Caco-2 (cell line): ENCODE data around the gene APOBEC3G. TPM values are rescaled to one million over a fixed set of nuclear protein-coding genes. Genes with fewer than 3 reads are reported as not detected.
"Not testable (repeated sequence)": the region's sequence is repeated elsewhere in the genome, so short reads cannot be mapped to it uniquely, and the experiment has no call there.

Source experiments
- BruUV-seq: library from RNA; stranded (reverse); fragments of 400-500 nt; replicated peaks from 2 replicates; lab custom pipeline; 2021; lab: Mats Ljungman, UMichigan
- CTCF ChIA-PET: fragments of 300-600 bp; sonication (Branson Sonifier 250); formaldehyde crosslinking; loops from one replicate; lab custom pipeline; 2022; ENCODE audit warnings: antibody characterized with exemption; lab: Charles Lee
- POLR2A ChIA-PET: fragments of 300-600 bp; sonication (Branson Sonifier 250); formaldehyde crosslinking; loops from one replicate; lab custom pipeline; 2022; ENCODE audit warnings: antibody characterized with exemption; lab: Charles Lee
- DNase-seq, 2 experiments: peaks; one replicate each; pipeline versions ENCODE4 v3.0.0 to v3.0.0-alpha.2; 2020 to 2022
- H3K27me3 ChIP-seq: replicated peaks from 2 replicates; pipeline ENCODE4 v1.6.0; 2011; ENCODE audit warnings: low read length; ENCODE audit not compliant: control insufficient read depth, insufficient read depth
- H3K36me3 ChIP-seq: 2 replicates; pipeline ENCODE4 v1.5.1; 2011; ENCODE audit warnings: low read length; ENCODE audit not compliant: control insufficient read depth, insufficient read depth
- H3K4me1 ChIP-seq: fragments of 250-450 bp; sonication (Bioruptor Pico); 2 replicates; pipeline ENCODE4 v1.5.1; 2020; ENCODE audit warnings: mild to moderate bottlenecking
- H3K4me3 ChIP-seq: 2 replicates; pipeline ENCODE4 v1.5.1; 2011; ENCODE audit warnings: low read depth, mild to moderate bottlenecking, control low read depth, low read length
- H3K9me3 ChIP-seq: fragments of 250-450 bp; sonication (Bioruptor Pico); 2 replicates; pipeline ENCODE4 v1.5.1; 2020; ENCODE audit warnings: mild to moderate bottlenecking, moderate library complexity
- H3K27ac Mint-ChIP-seq: one replicate; pipeline ENCODE4 v1.8.0; 2022; ENCODE audit warnings: mixed read lengths; ENCODE audit not compliant: unreplicated experiment
- H3K27me3 Mint-ChIP-seq: one replicate; pipeline ENCODE4 v1.8.0; 2022; ENCODE audit warnings: mixed read lengths; ENCODE audit not compliant: insufficient read depth, unreplicated experiment
- H3K36me3 Mint-ChIP-seq: one replicate; pipeline ENCODE4 v1.8.0; 2022; ENCODE audit warnings: mild to moderate bottlenecking, mixed read lengths; ENCODE audit not compliant: insufficient read depth, unreplicated experiment
- H3K4me1 Mint-ChIP-seq: one replicate; pipeline ENCODE4 v1.8.0; 2022; ENCODE audit warnings: low read depth, mixed read lengths; ENCODE audit not compliant: unreplicated experiment
- H3K4me3 Mint-ChIP-seq: one replicate; pipeline ENCODE4 v1.8.0; 2022; ENCODE audit warnings: mild to moderate bottlenecking, moderate library complexity, mixed read lengths; ENCODE audit not compliant: unreplicated experiment
- H3K9me3 Mint-ChIP-seq: one replicate; pipeline ENCODE4 v1.8.0; 2022; ENCODE audit warnings: mixed read lengths; ENCODE audit not compliant: unreplicated experiment
- CTCF ChIP-seq, 2 experiments: fragments of 200-600 bp in 1 of 2; IDR thresholded peaks; 1 replicate in 1 of 2; 2 replicates in 1 of 2; pipeline versions ENCODE4 v1.5.1 to v1.8.0; 2011 to 2022; ENCODE audit warnings: antibody characterized with exemption in 1 of 2, control low read depth in 1 of 2, inconsistent platforms in 1 of 2, low read depth in 1 of 2, low read length in 1 of 2, mild to moderate bottlenecking in 1 of 2, moderate library complexity in 1 of 2; ENCODE audit not compliant: insufficient read depth in 1 of 2, severe bottlenecking in 1 of 2, unreplicated experiment in 1 of 2
- intact Hi-C: fragments of 100-400 bp; cut with micrococcal nuclease; formaldehyde crosslinking; loops from one replicate; pipeline ENCODE4 v1.10.0; 2022; ENCODE audit not compliant: unreplicated experiment
- total RNA-seq: library from RNA; stranded (reverse); gene quantifications from 2 replicates; pipeline ENCODE4 v1.2.3, GENCODE V29; 2022

APOBEC3G gene
- total RNA-seq, 1 experiment from 2014 or later, result 0.73 TPM

- no TSS peak for BruUV-seq
- Mint-ChIP-seq H3K4me3 (no peak overlapping the region), H3K4me1 (no peaks in the 10 kb centered on the region), H3K27ac (no peak overlapping the region), H3K27me3 (no peaks in the 10 kb centered on the region), H3K36me3 (no peaks in the 10 kb centered on the region), H3K9me3 (no peaks in the 10 kb centered on the region)
- no peaks in the 10 kb centered on the region for H3K27me3 ChIP-seq
- H3K36me3 ChIP-seq, result no peaks in the 10 kb centered on the region
- intact Hi-C loops, result no loop called here
- POLR2A ChIA-PET, result no interaction called here
- no peak overlapping the region for H3K4me3 ChIP-seq
- DNase-seq, result no peak
- no peak for TF ChIP-seq CTCF (IDR thresholded peaks at IDR 0.05; ENCODE audit: insufficient read depth in 1 of 2, low read depth in 1 of 2, low read length in 1 of 2, severe bottlenecking in 1 of 2, unreplicated experiment in 1 of 2)
- no peaks in the 10 kb centered on the region for H3K4me1 ChIP-seq
- CTCF ChIA-PET, result no interaction called here
- H3K9me3 ChIP-seq, result no peaks in the 10 kb centered on the region
These were observed 3.1 kb upstream of the APOBEC3G start for GRCh38 chr22:39073981-39074380.

DNA sequence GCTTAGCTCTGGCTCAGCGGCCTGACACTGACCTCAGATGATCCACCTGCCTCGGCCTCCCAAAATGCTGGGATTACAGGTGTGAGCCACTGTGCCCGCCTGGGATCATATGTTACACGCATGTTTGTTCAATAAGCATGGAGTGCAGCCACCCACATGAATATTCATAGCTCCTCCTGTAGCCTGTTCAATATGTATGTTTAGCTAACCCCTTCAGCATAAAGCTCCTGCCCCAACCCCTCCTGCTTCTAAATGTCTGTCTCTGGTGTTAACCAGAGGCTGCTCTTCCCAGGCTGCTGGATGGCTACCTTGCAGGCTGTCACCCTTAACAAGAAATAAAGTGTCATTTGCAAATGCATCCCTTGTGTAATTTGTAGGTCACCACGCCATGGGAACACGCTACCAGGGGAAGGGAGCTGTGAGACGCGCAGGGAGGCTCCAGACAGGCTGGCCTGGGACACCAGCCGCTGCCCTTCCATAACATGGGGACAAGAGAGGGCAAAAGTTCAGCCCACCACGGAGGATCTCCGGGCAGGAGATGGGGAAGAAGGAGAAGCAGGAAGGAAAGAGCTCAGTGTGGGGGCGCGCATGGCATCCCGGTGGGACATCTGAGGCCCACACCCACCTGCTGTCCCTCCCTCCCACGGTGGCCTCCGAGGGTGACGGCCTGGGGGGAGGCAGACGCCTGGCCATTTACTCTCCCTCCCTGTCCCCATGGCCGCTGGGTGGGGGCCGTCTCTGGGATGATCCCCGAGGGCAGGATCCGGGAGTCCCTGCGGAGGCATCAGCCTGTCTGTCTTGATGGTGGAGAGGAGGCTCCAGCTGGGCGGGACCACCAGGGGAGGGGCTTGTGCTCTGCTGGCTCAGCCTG lies 685 bp upstream of the APOBEC3G start:
- DNase-seq, H3K4me3 ChIP-seq, H3K4me1 Mint-ChIP-seq, H3K36me3 Mint-ChIP-seq, H3K27ac Mint-ChIP-seq, H3K9me3 ChIP-seq, H3K27me3 ChIP-seq, H3K4me1 ChIP-seq, H3K9me3 Mint-ChIP-seq, H3K4me3 Mint-ChIP-seq, intact Hi-C loops, BruUV-seq, H3K27me3 Mint-ChIP-seq, CTCF ChIA-PET, H3K36me3 ChIP-seq, POLR2A ChIA-PET: not testable (repeated sequence)

DNA sequence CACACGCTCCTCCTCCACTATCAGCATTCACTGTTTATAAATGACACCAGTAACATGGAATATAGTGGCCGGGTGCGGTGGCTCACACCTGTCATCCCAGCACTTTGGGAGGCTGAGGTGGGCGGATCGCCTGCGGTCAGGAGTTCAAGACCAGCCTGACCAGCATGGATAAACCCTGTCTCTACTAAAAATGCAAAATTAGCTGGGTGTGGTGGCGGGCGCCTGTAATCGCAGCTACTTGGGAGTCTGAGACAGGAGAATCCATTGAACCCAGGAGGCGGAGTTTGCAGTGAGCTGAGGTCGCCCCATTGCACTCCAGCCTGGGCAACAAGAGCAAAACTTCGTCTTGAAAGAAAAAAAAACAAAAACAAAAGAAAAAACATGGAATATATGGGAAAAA lies 837 bp downstream of the APOBEC3G start:
- H3K27ac Mint-ChIP-seq, H3K9me3 ChIP-seq, BruUV-seq, H3K36me3 Mint-ChIP-seq, H3K4me1 ChIP-seq, POLR2A ChIA-PET, DNase-seq, H3K36me3 ChIP-seq, H3K4me3 ChIP-seq, CTCF ChIA-PET, H3K4me3 Mint-ChIP-seq, H3K27me3 ChIP-seq, H3K4me1 Mint-ChIP-seq, H3K9me3 Mint-ChIP-seq, H3K27me3 Mint-ChIP-seq, intact Hi-C loops: not testable (repeated sequence)

GRCh38 chr22:39078329-39078728 lies 1.3 kb downstream of the APOBEC3G start:
- no peaks in the 10 kb centered on the region for H3K4me1 ChIP-seq
- H3K9me3 ChIP-seq, result no peaks in the 10 kb centered on the region
- Mint-ChIP-seq H3K4me3 (no peak overlapping the region), H3K27ac (no peak overlapping the region), H3K36me3 (no peaks in the 10 kb centered on the region), H3K4me1 (no peaks in the 10 kb centered on the region), H3K27me3 (no peaks in the 10 kb centered on the region), H3K9me3 (no peaks in the 10 kb centered on the region)
- intact Hi-C loops, result no loop called here
- POLR2A ChIA-PET, result no interaction called here
- H3K4me3 ChIP-seq, result no peak overlapping the region
- H3K36me3 ChIP-seq, result no peaks in the 10 kb centered on the region
- CTCF ChIA-PET, result no interaction called here
- DNase-seq, result no peak
- no peaks in the 10 kb centered on the region for H3K27me3 ChIP-seq
- TF ChIP-seq CTCF (IDR thresholded peaks at IDR 0.05; ENCODE audit: insufficient read depth in 1 of 2, low read depth in 1 of 2, low read length in 1 of 2, severe bottlenecking in 1 of 2, unreplicated experiment in 1 of 2), result no peak
- no TSS peak for BruUV-seq

DNA sequence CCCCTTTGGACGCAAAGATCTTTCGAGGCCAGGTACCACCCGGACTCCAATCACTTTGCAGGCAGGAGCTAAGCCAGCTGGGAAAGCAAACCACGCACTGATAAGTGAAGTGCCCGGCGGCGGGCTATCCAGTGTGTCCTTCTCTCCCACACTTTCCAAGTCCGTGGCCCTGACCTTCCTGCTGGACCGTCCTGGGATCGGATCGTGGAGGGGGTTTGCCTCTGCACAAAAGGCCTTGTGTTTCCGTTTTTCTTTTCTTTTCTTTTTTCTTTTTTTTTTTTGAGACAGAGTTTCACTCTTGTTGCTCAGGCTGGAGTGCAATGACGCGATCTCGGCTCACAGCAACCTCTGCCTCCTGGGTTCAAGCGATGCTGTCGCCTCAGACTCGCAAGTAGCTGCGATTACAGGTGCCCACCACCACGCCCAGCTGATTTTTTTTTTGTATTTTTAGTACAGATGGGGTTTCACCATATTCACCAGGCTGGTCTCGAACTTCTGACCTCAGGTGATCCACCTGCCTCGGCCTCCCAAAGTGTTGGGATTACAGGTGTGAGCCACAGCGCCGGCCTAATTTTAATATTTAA lies 2.1 kb downstream of the APOBEC3G start:
- H3K36me3 ChIP-seq, intact Hi-C loops, H3K9me3 ChIP-seq, H3K4me3 ChIP-seq, POLR2A ChIA-PET, CTCF ChIA-PET, H3K27ac Mint-ChIP-seq, H3K4me3 Mint-ChIP-seq, H3K36me3 Mint-ChIP-seq, BruUV-seq, H3K27me3 ChIP-seq, H3K9me3 Mint-ChIP-seq, H3K4me1 ChIP-seq, H3K27me3 Mint-ChIP-seq, DNase-seq, H3K4me1 Mint-ChIP-seq: not testable (repeated sequence)
